Measurements from ENCODE around the gene LSM3.
"Not testable (repeated sequence)": the region's sequence is repeated elsewhere in the genome, so short reads cannot be mapped to it uniquely, and the experiment has no call there.

The LSM3 gene

GRCh38 chr3:14222900-14223594, 44.4 kb downstream of the LSM3 start:
- no peak for DNase-seq (ENCODE audit: low spot score)
- TF ChIP-seq CTCF (IDR thresholded peaks at IDR 0.05; ENCODE audit: extremely low read depth, missing control alignments), result no peak

GRCh38 chr3:14223595-14223994, 45.0 kb downstream of the LSM3 start:
- DNase-seq (ENCODE audit: low spot score), result no peak
- no peak for TF ChIP-seq CTCF (IDR thresholded peaks at IDR 0.05; ENCODE audit: extremely low read depth, missing control alignments)

DNA sequence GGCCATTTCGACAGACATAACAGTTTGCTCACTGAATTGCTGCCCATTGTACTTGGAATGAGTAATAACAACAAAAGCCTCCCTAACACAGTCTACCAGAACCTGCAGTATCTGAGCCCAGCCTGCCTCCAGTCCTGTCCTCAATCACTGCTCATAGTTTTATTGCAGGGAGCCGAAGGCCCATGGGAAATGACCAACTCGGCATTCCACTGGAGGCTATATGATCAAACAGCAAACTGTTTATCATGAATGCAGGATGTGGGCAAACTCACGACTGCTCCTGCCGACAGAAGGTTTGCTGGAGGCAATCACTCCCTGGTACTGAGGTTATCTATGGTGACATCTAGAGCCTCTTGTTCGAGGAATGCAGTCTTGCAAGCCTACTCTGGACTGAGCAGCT, 46.3 kb downstream of the LSM3 start:
- no peak for DNase-seq (ENCODE audit: low spot score)
- TF ChIP-seq CTCF (IDR thresholded peaks at IDR 0.05; ENCODE audit: extremely low read depth, missing control alignments), result no peak

DNA sequence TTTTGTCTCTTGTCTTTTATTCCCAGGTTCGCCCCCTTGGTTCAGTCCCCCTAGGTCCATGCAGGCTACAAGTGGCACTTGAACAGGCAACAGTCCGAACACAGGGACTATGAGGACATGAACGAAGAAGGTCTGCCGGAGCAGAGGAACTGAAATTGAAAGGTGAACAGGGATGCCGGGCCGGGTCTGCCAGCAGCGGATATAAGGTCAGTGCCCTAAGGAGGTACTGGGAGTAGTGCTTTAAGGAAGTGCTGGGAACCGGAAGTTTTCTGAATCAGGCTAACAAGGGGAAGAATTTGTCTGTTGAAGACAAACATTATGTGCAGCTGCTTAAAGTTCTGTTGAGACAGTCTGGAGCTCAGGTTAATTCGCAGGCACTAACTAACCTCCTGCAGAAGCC, 46.8 kb downstream of the LSM3 start:
- DNase-seq (ENCODE audit: low spot score), result no peak
- no peak for TF ChIP-seq CTCF (IDR thresholded peaks at IDR 0.05; ENCODE audit: extremely low read depth, missing control alignments)

DNA sequence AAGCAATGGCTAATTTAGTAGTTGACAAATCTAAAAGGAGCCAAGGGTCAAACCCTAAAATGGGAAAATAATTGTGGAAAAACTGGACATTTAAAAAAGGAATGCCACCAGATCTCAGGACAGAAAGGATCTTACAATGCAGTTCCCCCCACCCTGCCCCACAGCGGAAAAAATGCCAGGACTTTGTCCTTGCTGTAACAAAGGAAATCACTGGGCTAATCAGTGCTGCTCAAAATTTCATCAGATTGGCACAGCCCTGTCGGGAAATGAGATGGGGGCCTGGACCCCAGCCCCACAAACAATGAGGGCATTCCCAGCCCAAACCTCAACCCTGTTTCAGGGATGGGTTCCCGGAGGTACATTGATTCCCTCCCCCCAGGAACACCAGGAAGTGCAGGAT, 47.7 kb downstream of the LSM3 start:
- not testable (repeated sequence) for DNase-seq (ENCODE audit: low spot score)

- DNase-seq (ENCODE audit: low spot score), result no peak
- no peak for TF ChIP-seq CTCF (IDR thresholded peaks at IDR 0.05; ENCODE audit: extremely low read depth, missing control alignments)
These were observed 49.2 kb downstream of the LSM3 start for GRCh38 chr3:14227856-14228255.

DNA sequence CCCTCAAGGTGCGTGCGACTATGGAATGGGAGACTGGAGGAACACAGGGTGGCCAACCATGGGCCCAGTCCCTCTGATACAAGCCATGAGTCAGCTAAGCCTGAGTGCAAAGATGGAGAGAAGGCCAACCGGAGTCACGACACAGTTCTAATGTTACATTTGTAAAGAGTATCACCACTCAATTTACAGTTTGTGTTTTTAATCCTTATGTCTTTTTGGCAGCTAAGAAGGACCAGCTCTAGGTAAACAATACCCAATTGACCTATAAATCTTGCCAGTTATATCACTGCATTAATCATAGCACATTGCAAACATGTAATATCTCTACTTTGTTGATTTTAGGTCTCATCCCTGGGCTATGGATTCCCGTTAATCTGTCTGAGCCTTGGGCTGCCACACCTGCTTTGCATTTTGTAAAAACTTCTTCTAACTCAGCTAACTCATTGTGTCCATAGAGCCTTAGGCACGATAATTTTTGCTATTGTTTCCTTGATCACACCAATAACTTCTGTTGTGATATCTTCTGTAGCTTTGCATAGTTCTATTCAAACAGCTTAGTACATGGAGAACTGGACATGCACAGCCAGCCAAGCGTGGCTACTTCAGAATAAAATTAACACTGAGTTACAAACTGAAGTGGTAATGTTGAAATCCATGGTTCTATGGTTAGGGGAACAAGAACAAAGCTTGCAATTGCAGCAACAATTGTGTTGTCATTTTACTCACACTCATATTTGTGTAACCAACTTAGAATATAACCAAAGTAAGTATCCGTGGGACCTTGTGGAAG, 50.3 kb downstream of the LSM3 start:
- no peak for DNase-seq (ENCODE audit: low spot score)
- no peak for TF ChIP-seq CTCF (IDR thresholded peaks at IDR 0.05; ENCODE audit: extremely low read depth, missing control alignments)

GRCh38 chr3:14229695-14230094, 51.1 kb downstream of the LSM3 start:
- not testable (repeated sequence) for DNase-seq (ENCODE audit: low spot score)

Data from GM20000 (cell line).